GM12878 (cell line): ENCODE data around the gene AQP11. TPM values are rescaled to one million over a fixed set of nuclear protein-coding genes. Genes with fewer than 3 reads are reported as not detected.

Experiments
- ATAC-seq: fragments of 200-7000 bp; cut with Tn5 transposase; 3 replicates; pipeline ENCODE4 v1.9.1; 2020; ENCODE audit warnings: mild to moderate bottlenecking, moderate library complexity
- BruUV-seq: library from RNA; stranded (reverse); fragments of 400-500 nt; replicated peaks from 2 replicates; lab custom pipeline; 2021; lab: Mats Ljungman, UMichigan
- CTCF ChIA-PET: fragments of 300-600 bp; sonication (Branson Sonifier 250); formaldehyde crosslinking; extraction: SDS; loops from one replicate; lab custom pipeline; 2021; ENCODE audit warnings: inconsistent platforms; lab: Yijun Ruan, JAX
- POLR2A ChIA-PET: fragments of 350-600 bp; formaldehyde crosslinking; extraction: SDS; loops from one replicate; lab custom pipeline; 2021; ENCODE audit warnings: inconsistent platforms; lab: Charles Lee
- RAD21 ChIA-PET: fragments of 300-600 bp; sonication (Branson Sonifier 250); formaldehyde crosslinking; loops from one replicate; lab custom pipeline; 2023; ENCODE audit warnings: antibody characterized with exemption; ENCODE audit not compliant: unreplicated experiment; lab: Charles Lee
- SMC1A ChIA-PET: fragments of 300-600 bp; sonication (Branson Sonifier 250); formaldehyde crosslinking; loops from one replicate; lab custom pipeline; 2023; ENCODE audit not compliant: unreplicated experiment, uncharacterized antibody; lab: Charles Lee
- DNase-seq: peaks from one replicate; pipeline ENCODE4 v3.0.0-alpha.2; 2011; ENCODE audit warnings: low read depth, low spot score
- FAIRE-seq: peaks from 3 replicates; lab custom pipeline; 2011; peaks lifted over from hg19 to GRCh38; lab: Jason Lieb, UNC
- H2AFZ ChIP-seq: 2 replicates; pipeline ENCODE4 v1.6.0; 2011; ENCODE audit warnings: low read depth, low read length, control low read depth; ENCODE audit not compliant: control insufficient read depth
- H3K27ac ChIP-seq: 2 replicates; pipeline ENCODE4 v1.5.1; 2011; ENCODE audit warnings: control low read depth; ENCODE audit not compliant: control insufficient read depth, insufficient read depth
- H3K27me3 ChIP-seq, 2 experiments: replicated peaks in 1 of 2; 2 replicates each; pipeline versions ENCODE4 v1.6.0 to v1.6.1; 2011; ENCODE audit warnings: low read length in 1 of 2; ENCODE audit not compliant: control insufficient read depth in 2 of 2, insufficient read depth in 2 of 2
- H3K36me3 ChIP-seq, 2 experiments: 2 replicates each; pipeline ENCODE4 v1.5.1; 2011; ENCODE audit warnings: low read length in 1 of 2; ENCODE audit not compliant: control insufficient read depth in 2 of 2, insufficient read depth in 2 of 2
- H3K4me1 ChIP-seq: 2 replicates; pipeline ENCODE4 v1.6.1; 2011; ENCODE audit warnings: mild to moderate bottlenecking, low read length, moderate library complexity, mixed read lengths; ENCODE audit not compliant: control insufficient read depth, insufficient read depth
- H3K4me2 ChIP-seq: 2 replicates; pipeline ENCODE4 v1.6.0; 2011; ENCODE audit warnings: control low read depth; ENCODE audit not compliant: control insufficient read depth, insufficient read depth
- H3K4me3 ChIP-seq: fragments of 200-600 bp; sonication (generic); 2 replicates; pipeline ENCODE4 v1.5.1; 2016
- H3K79me2 ChIP-seq: 2 replicates; pipeline ENCODE4 v1.6.0; 2011; ENCODE audit warnings: low read length; ENCODE audit not compliant: control insufficient read depth, insufficient read depth
- H3K9ac ChIP-seq: 2 replicates; pipeline ENCODE4 v1.8.0; 2011; ENCODE audit warnings: low read length, control low read depth, mixed read lengths; ENCODE audit not compliant: control insufficient read depth, insufficient read depth
- H3K9me3 ChIP-seq: replicated peaks from 3 replicates; pipeline ENCODE4 v1.5.1; 2011; ENCODE audit warnings: mild to moderate bottlenecking, low read length; ENCODE audit not compliant: control insufficient read depth, insufficient read depth
- H4K20me1 ChIP-seq: 2 replicates; pipeline ENCODE4 v1.6.0; 2011; ENCODE audit not compliant: control insufficient read depth, insufficient read depth
- FOS ChIP-seq: IDR thresholded peaks from 3 replicates; pipeline ENCODE4 v1.6.1; 2011; ENCODE audit warnings: borderline replicate concordance; ENCODE audit not compliant: insufficient read length; ENCODE audit errors: extremely low read depth
- IKZF2 ChIP-seq, 2 experiments: fragments of 450-650 bp; IDR thresholded peaks; 2 replicates each; pipeline ENCODE4 v1.6.1; 2017; ENCODE audit warnings: mild to moderate bottlenecking in 2 of 2, moderate library complexity in 2 of 2
- NBN ChIP-seq: fragments of 450-650 bp; IDR thresholded peaks from 2 replicates; pipeline ENCODE4 v1.6.1; 2016
- SP1 ChIP-seq: IDR thresholded peaks from one replicate; pipeline ENCODE4 v1.6.1; 2011; ENCODE audit warnings: low read depth, low read length
- ZNF274 ChIP-seq: IDR thresholded peaks from one replicate; pipeline ENCODE4 v1.8.0; 2011; ENCODE audit not compliant: insufficient read length, insufficient read depth
- WGBS: methylation state at CpG from one replicate; pipeline ENCODE4 v1.1.6; 2016; ENCODE audit warnings: low lambda C conversion rate; ENCODE audit not compliant: insufficient replicate concordance, insufficient coverage; ENCODE audit errors: missing lambda C conversion rate; 5-methylcytosine and 5-hydroxymethylcytosine counted together
- in situ Hi-C: fragments of 300-500 bp; cut with MboI; formaldehyde crosslinking; loops from 9 replicates; pipeline ENCODE4 v1.14.3; 2018; ENCODE audit warnings: mixed read lengths
- intact Hi-C: fragments of 100-400 bp; cut with micrococcal nuclease; formaldehyde crosslinking; loops from one replicate; pipeline ENCODE4 v1.14.2; 2022; ENCODE audit not compliant: unreplicated experiment
- polyA plus RNA-seq, 11 experiments: library from polyadenylated mRNA; depleted of rRNA in 4 of 11; unstranded in 6 of 11; stranded (reverse) in 5 of 11; fragments of >200 nt; fragmentation: Nextera tagmentation in 4 of 11; fragmentation: Illumina TruSeq in 1 of 11; extraction: Ambion mirVana in 4 of 11; extraction: Trizol in 1 of 11; gene quantifications; 1 replicate in 1 of 11; 2 replicates in 10 of 11; pipeline versions ENCODE4 v1.2.1 to v1.2.3, GENCODE V29; 2011 to 2016; ENCODE audit warnings: inconsistent platforms in 2 of 11, missing spikeins in 2 of 11, low read depth in 1 of 11
- small RNA-seq: library from RNA; depleted of rRNA; stranded (forward); fragments of <200 nt; gene quantifications from one replicate; pipeline ENCODE3, GENCODE V24; 2014
- total RNA-seq, 4 experiments: library from RNA; depleted of rRNA in 3 of 4; stranded (reverse); fragments of >200 nt in 3 of 4; fragmentation: Illumina TruSeq in 1 of 4; extraction: Trizol in 1 of 4; gene quantifications; 2 replicates each; pipeline versions ENCODE4 v1.2.1 to v1.2.3, GENCODE V29; 2013 to 2021
- TF ChIP-seq, protein P1 (sequence below): IDR thresholded peaks from 2 replicates; pipeline ENCODE4 v1.6.1; 2011; ENCODE audit warnings: low read depth, mild to moderate bottlenecking, low read length, moderate library complexity, borderline replicate concordance; ENCODE audit errors: extremely low read depth

AQP11 gene
- total and polyA plus RNA-seq, 10 of the 15 experiments (the other 5 are each of a cell fraction or from before 2014, with no cell fraction given): 0.14 to 2.1 (median 0.54) TPM

DNA sequence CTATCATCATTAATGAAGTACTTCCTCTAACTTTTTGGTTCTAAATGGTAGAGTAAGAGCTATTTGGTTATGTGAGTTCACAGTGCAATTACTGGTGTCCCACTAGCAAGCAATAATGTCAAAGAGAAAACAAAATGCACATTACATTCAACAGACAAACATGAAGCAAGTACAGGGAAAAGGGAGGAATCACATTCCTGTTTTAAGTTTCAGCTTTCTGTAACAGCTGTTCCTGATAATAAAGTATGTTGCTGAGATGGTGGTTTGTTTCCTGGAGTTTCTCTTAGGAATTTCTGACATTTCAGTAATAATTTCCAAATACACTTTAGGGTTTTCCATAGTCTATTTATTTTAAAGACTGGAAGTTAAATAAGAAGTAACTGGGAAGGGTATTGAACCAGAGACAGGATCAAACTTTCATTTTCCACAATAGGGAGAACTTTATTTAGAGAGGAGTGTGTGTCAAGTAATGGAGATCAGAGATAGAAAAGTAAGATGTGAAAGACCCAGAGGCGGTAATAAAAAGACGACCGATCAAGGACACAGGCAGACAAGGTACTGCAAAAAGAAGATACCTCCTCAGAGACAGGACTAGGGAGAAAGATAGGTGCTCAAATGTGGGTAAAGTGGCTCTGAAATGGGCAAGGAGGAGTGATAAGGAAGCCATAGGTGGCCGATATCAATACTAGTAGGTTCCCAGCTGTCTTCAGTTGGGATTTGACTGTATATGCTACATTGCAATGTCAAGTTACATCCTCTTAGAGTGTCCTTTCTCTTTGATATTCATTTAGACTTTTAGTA lies 68.7 kb downstream of the AQP11 start:
- no peak overlapping the region for H3K4me3 ChIP-seq
- CTCF ChIA-PET: interaction anchor here (1.0 kb wide), 1 partner anchor 24 kb away, joined by 3 read pairs; no protein-coding TSS in a partner anchor

More for the DNA sequence above, 68.7 kb downstream of the AQP11 start:
- DNase-seq (no peak), ATAC-seq (no peak; the same call in 2 of the 3 replicates), FAIRE-seq (no peak)
- H3K4me2 ChIP-seq: no peak overlapping the region
- H3K4me1 ChIP-seq: peaks cover 7% of the 10 kb centered on the region; the same call in 1 of the 2 replicates
- in situ Hi-C loops: no loop called here
- no peaks in the 10 kb centered on the region for H3K27me3 ChIP-seq
- WGBS: 85% methylated on average over 4 of the region's 4 CpGs
- H3K36me3 ChIP-seq: no peaks in the 10 kb centered on the region
- intact Hi-C loops: no loop called here
- TF ChIP-seq FOS (no peak), IKZF2 (IDR thresholded peaks at IDR 0.05) (no peak), NBN (no peak), ZNF274 (no peak), SP1 (no peak)
- TF ChIP-seq, protein P1, sequence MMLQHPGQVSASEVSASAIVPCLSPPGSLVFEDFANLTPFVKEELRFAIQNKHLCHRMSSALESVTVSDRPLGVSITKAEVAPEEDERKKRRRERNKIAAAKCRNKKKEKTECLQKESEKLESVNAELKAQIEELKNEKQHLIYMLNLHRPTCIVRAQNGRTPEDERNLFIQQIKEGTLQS: no peak
- H3K9me3 ChIP-seq: no peaks in the 10 kb centered on the region
- BruUV-seq: no TSS peak
- ChIA-PET POLR2A (no interaction called here), RAD21 (no interaction called here), SMC1A (interaction anchor here (0.9 to 1.0 kb wide), 2 partner anchors 10 to 39 kb away, joined by 3 to 5 read pairs; no protein-coding TSS in a partner anchor)
- H4K20me1 ChIP-seq: no peaks in the 10 kb centered on the region
- H2AFZ ChIP-seq: no peak overlapping the region
- no peaks in the 10 kb centered on the region for H3K79me2 ChIP-seq
- no peak overlapping the region for H3K27ac ChIP-seq
- H3K9ac ChIP-seq: no peak overlapping the region

Small RNAs within 50 kb of the gene (small RNA-seq; reads per million reads assigned to genes)
- gene RNU7-59P: not detected

Other genes with a start within 250 kb of the AQP11 start
- 108 and 131 TPM in 2 replicates for gene PAK1, start 115.9 kb upstream of the AQP11 start, total RNA-seq (2014; rRNA removed)
- 108 and 112 TPM in 2 replicates for gene PAK1, start 115.9 kb upstream of the AQP11 start, total RNA-seq (2014; rRNA removed; fragmentation: Illumina TruSeq; extraction: Trizol)
- gene PAK1, start 115.9 kb upstream of the AQP11 start, total RNA-seq (2021): 119 and 121 TPM in 2 replicates
- 321 and 332 TPM in 2 replicates for gene PAK1, start 115.9 kb upstream of the AQP11 start, polyA plus RNA-seq (2011; rRNA removed)
- 162 and 181 TPM in 2 replicates for gene PAK1, start 115.9 kb upstream of the AQP11 start, polyA plus RNA-seq (2014; fragmentation: Illumina TruSeq; extraction: Trizol)
- 10 to 100 TPM; 43.8 to 49.4 TPM for gene PAK1, start 115.9 kb upstream of the AQP11 start, polyA plus RNA-seq (2014; fragmentation: Nextera tagmentation; extraction: Ambion mirVana)
- 112 and 113 TPM in 2 replicates for gene PAK1, start 115.9 kb upstream of the AQP11 start, polyA plus RNA-seq (2014; rRNA removed)
- gene PAK1, start 115.9 kb upstream of the AQP11 start, polyA plus RNA-seq (2016; fragmentation: Nextera tagmentation; extraction: Ambion mirVana): 100 to 1,000 TPM in 1 of 2 experiments, 10 to 100 TPM in 1; 99.1 to 114 TPM
- 183 and 236 TPM in 2 replicates for gene CLNS1A, start 47.8 kb downstream of the AQP11 start, total RNA-seq (2014; rRNA removed)
- gene CLNS1A, start 47.8 kb downstream of the AQP11 start, total RNA-seq (2014; rRNA removed; fragmentation: Illumina TruSeq; extraction: Trizol): 191 and 204 TPM in 2 replicates
- gene CLNS1A, start 47.8 kb downstream of the AQP11 start, total RNA-seq (2021): 118 and 119 TPM in 2 replicates
- 226 and 305 TPM in 2 replicates for gene CLNS1A, start 47.8 kb downstream of the AQP11 start, polyA plus RNA-seq (2011; rRNA removed)
- gene CLNS1A, start 47.8 kb downstream of the AQP11 start, polyA plus RNA-seq (2014; fragmentation: Illumina TruSeq; extraction: Trizol): 230 and 317 TPM in 2 replicates
- 10 to 100 TPM; 74.1 to 99.7 TPM for gene CLNS1A, start 47.8 kb downstream of the AQP11 start, polyA plus RNA-seq (2014; fragmentation: Nextera tagmentation; extraction: Ambion mirVana)
- gene CLNS1A, start 47.8 kb downstream of the AQP11 start, polyA plus RNA-seq (2014; rRNA removed): 199 and 247 TPM in 2 replicates
- gene CLNS1A, start 47.8 kb downstream of the AQP11 start, polyA plus RNA-seq (2016; fragmentation: Nextera tagmentation; extraction: Ambion mirVana): 100 to 1,000 TPM; 129 to 152 TPM
- 24.4 and 30.9 TPM in 2 replicates for gene RSF1, start 230.8 kb downstream of the AQP11 start, total RNA-seq (2014; rRNA removed)
- gene RSF1, start 230.8 kb downstream of the AQP11 start, total RNA-seq (2014; rRNA removed; fragmentation: Illumina TruSeq; extraction: Trizol): 34.6 and 36.7 TPM in 2 replicates
- gene RSF1, start 230.8 kb downstream of the AQP11 start, total RNA-seq (2021): 36.7 and 39.9 TPM in 2 replicates
- 22.8 and 24.6 TPM in 2 replicates for gene RSF1, start 230.8 kb downstream of the AQP11 start, polyA plus RNA-seq (2011; rRNA removed)
- gene RSF1, start 230.8 kb downstream of the AQP11 start, polyA plus RNA-seq (2014; fragmentation: Illumina TruSeq; extraction: Trizol): 42.9 and 54.2 TPM in 2 replicates
- 10 to 100 TPM in 1 of 2 experiments, 1 to 10 TPM in 1; 9.0 to 25.4 TPM for gene RSF1, start 230.8 kb downstream of the AQP11 start, polyA plus RNA-seq (2014; fragmentation: Nextera tagmentation; extraction: Ambion mirVana)
- 11.5 and 16.4 TPM in 2 replicates for gene RSF1, start 230.8 kb downstream of the AQP11 start, polyA plus RNA-seq (2014; rRNA removed)
- 10 to 100 TPM; 38.7 to 45.3 TPM for gene RSF1, start 230.8 kb downstream of the AQP11 start, polyA plus RNA-seq (2016; fragmentation: Nextera tagmentation; extraction: Ambion mirVana)
- 6.1 and 6.7 TPM in 2 replicates for gene AAMDC, start 231.2 kb downstream of the AQP11 start, total RNA-seq (2014; rRNA removed)
- gene AAMDC, start 231.2 kb downstream of the AQP11 start, total RNA-seq (2014; rRNA removed; fragmentation: Illumina TruSeq; extraction: Trizol): 8.4 and 9.8 TPM in 2 replicates
- 4.3 and 6.2 TPM in 2 replicates for gene AAMDC, start 231.2 kb downstream of the AQP11 start, total RNA-seq (2021)
- 3.7 and 4.4 TPM in 2 replicates for gene AAMDC, start 231.2 kb downstream of the AQP11 start, polyA plus RNA-seq (2011; rRNA removed)
- 2.4 and 8.3 TPM in 2 replicates for gene AAMDC, start 231.2 kb downstream of the AQP11 start, polyA plus RNA-seq (2014; fragmentation: Illumina TruSeq; extraction: Trizol)
- 10 to 100 TPM; 37.1 to 38.3 TPM for gene AAMDC, start 231.2 kb downstream of the AQP11 start, polyA plus RNA-seq (2014; fragmentation: Nextera tagmentation; extraction: Ambion mirVana)
- gene AAMDC, start 231.2 kb downstream of the AQP11 start, polyA plus RNA-seq (2014; rRNA removed): 11.3 and 13.9 TPM in 2 replicates
- gene AAMDC, start 231.2 kb downstream of the AQP11 start, polyA plus RNA-seq (2016; fragmentation: Nextera tagmentation; extraction: Ambion mirVana): 10 to 100 TPM; 18.6 to 26.0 TPM